ENCODE data around the gene SMIM32.

DNA sequence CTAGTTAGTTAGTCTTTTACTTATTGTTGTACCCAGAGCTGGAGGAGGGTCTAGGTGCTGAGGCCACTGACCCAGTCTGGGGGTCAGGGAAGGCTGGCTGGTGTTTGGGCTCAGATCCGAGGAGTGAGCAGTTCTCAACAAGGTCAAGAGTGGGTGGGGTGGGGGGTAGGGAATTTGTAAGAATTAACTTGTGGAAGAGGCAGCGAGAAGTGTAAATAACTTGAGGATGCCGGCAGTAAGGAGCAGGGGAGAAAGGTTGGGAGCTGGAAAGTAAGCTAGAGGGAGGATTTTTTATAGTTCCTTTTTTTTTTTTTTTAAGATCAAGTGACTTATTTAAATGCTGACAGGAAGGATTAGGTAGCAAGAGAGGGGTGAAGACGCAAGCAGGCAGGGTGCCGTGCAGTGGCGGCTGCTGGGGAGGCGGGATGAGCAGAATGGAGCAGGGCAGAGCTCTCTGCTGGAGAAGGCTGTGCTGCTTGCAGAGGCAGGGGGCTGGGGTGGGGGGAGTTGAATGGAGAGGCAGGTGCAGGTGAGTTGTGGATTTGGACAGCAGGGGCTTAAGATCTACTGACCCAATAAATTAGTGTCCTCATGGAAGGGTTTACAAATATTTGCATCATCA lies 35.3 kb upstream of the SMIM32 start:
- TF ChIP-seq, protein P1, sequence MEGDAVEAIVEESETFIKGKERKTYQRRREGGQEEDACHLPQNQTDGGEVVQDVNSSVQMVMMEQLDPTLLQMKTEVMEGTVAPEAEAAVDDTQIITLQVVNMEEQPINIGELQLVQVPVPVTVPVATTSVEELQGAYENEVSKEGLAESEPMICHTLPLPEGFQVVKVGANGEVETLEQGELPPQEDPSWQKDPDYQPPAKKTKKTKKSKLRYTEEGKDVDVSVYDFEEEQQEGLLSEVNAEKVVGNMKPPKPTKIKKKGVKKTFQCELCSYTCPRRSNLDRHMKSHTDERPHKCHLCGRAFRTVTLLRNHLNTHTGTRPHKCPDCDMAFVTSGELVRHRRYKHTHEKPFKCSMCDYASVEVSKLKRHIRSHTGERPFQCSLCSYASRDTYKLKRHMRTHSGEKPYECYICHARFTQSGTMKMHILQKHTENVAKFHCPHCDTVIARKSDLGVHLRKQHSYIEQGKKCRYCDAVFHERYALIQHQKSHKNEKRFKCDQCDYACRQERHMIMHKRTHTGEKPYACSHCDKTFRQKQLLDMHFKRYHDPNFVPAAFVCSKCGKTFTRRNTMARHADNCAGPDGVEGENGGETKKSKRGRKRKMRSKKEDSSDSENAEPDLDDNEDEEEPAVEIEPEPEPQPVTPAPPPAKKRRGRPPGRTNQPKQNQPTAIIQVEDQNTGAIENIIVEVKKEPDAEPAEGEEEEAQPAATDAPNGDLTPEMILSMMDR (IDR thresholded peaks at IDR 0.05), result no peak
- TF ChIP-seq POLR2A (IDR thresholded peaks at IDR 0.05), result no peak
